HEK293 (cell line): ENCODE data around the gene SLC25A26.

ENCODE experiments used
- CTCF ChIA-PET: fragments of 350-600 bp; formaldehyde crosslinking; extraction: SDS; loops from one replicate; lab custom pipeline; 2021; ENCODE audit warnings: antibody characterized with exemption; lab: Yijun Ruan, JAX
- POLR2A ChIA-PET: fragments of 300-600 bp; formaldehyde crosslinking; extraction: SDS; loops from one replicate; lab custom pipeline; 2020; ENCODE audit warnings: antibody characterized with exemption, inconsistent platforms; lab: Yijun Ruan, JAX
- H3K27ac ChIP-seq: fragments of 200-500 bp; sonication (Bioruptor generic); 2 replicates; pipeline ENCODE4 v1.5.1; 2014; ENCODE audit warnings: low read depth, low read length, control low read depth, inconsistent platforms; ENCODE audit errors: extremely low read depth
- H3K36me3 ChIP-seq, 2 experiments: fragments of 200-500 bp in 1 of 2; sonication (Bioruptor generic) in 1 of 2; 1 replicate in 1 of 2; 2 replicates in 1 of 2; pipeline ENCODE4 v1.5.1; 2014 to 2017; ENCODE audit warnings: inconsistent platforms in 2 of 2, low read length in 2 of 2; ENCODE audit not compliant: control insufficient read depth in 2 of 2, insufficient read depth in 1 of 2
- H3K4me1 ChIP-seq: fragments of 200-500 bp; sonication (Bioruptor generic); 2 replicates; pipeline ENCODE4 v1.5.1; 2014; ENCODE audit warnings: mild to moderate bottlenecking, low read length, inconsistent platforms; ENCODE audit not compliant: control insufficient read depth, insufficient read depth
- H3K4me3 ChIP-seq: 2 replicates; pipeline ENCODE4 v1.5.1; 2011; ENCODE audit warnings: low read depth, mild to moderate bottlenecking, control low read depth, low read length, moderate library complexity
- H3K9me3 ChIP-seq: fragments of 200-500 bp; sonication (Bioruptor generic); 2 replicates; pipeline ENCODE4 v1.5.1; 2014; ENCODE audit warnings: low read depth, low read length, inconsistent platforms; ENCODE audit not compliant: control insufficient read depth, insufficient read depth
- ATF2 ChIP-seq: fragments of 450-650 bp; formaldehyde crosslinking; IDR thresholded peaks from 2 replicates; pipeline ENCODE4 v1.5.1; 2016; ENCODE audit warnings: missing biosample characterization, missing genetic modification characterization, low read depth
- GLI2 ChIP-seq: fragments of 450-650 bp; formaldehyde crosslinking; IDR thresholded peaks from 2 replicates; pipeline ENCODE4; 2017; ENCODE audit warnings: missing biosample characterization, missing genetic modification characterization, low read depth, borderline replicate concordance
- KLF16 ChIP-seq: fragments of 450-650 bp; formaldehyde crosslinking; IDR thresholded peaks from 2 replicates; pipeline ENCODE4 v1.5.1; 2017; ENCODE audit warnings: missing biosample characterization, missing genetic modification characterization
- KLF17 ChIP-seq: fragments of 450-650 bp; formaldehyde crosslinking; IDR thresholded peaks from 2 replicates; pipeline ENCODE4 v1.5.1; 2016; ENCODE audit warnings: missing biosample characterization, missing genetic modification characterization
- KLF9 ChIP-seq: fragments of 450-650 bp; formaldehyde crosslinking; IDR thresholded peaks from 2 replicates; pipeline ENCODE4 v1.5.1; 2016; ENCODE audit warnings: missing biosample characterization, missing genetic modification characterization, low read depth
- OVOL3 ChIP-seq: fragments of 450-650 bp; formaldehyde crosslinking; IDR thresholded peaks from 2 replicates; pipeline ENCODE4 v1.5.1; 2016; ENCODE audit warnings: missing biosample characterization, missing genetic modification characterization
- YY1 ChIP-seq: fragments of 450-650 bp; formaldehyde crosslinking; IDR thresholded peaks from 2 replicates; pipeline ENCODE4 v1.5.1; 2018; ENCODE audit warnings: missing biosample characterization, missing genetic modification characterization
- ZBTB20 ChIP-seq: fragments of 450-650 bp; formaldehyde crosslinking; IDR thresholded peaks from 2 replicates; pipeline ENCODE4 v1.5.1; 2016; ENCODE audit warnings: missing biosample characterization, missing genetic modification characterization
- ZFP37 ChIP-seq: fragments of 450-650 bp; formaldehyde crosslinking; IDR thresholded peaks from 2 replicates; pipeline ENCODE4 v1.5.1; 2016; ENCODE audit warnings: missing biosample characterization, missing genetic modification characterization
- ZNF133 ChIP-seq: fragments of 450-650 bp; formaldehyde crosslinking; IDR thresholded peaks from 2 replicates; pipeline ENCODE4 v1.5.1; 2016; ENCODE audit warnings: missing biosample characterization, missing genetic modification characterization
- ZNF146 ChIP-seq: fragments of 450-650 bp; formaldehyde crosslinking; IDR thresholded peaks from 2 replicates; pipeline ENCODE4 v1.5.1; 2016; ENCODE audit warnings: missing biosample characterization, missing genetic modification characterization
- ZNF37A ChIP-seq: fragments of 450-650 bp; IDR thresholded peaks from 2 replicates; pipeline ENCODE4 v1.5.1; 2018; ENCODE audit warnings: missing biosample characterization, missing genetic modification characterization
- ZNF514 ChIP-seq: fragments of 450-650 bp; formaldehyde crosslinking; IDR thresholded peaks from 2 replicates; pipeline ENCODE4 v1.5.1; 2016; ENCODE audit warnings: missing biosample characterization, missing genetic modification characterization
- ZNF654 ChIP-seq: fragments of 450-650 bp; formaldehyde crosslinking; IDR thresholded peaks from 2 replicates; pipeline ENCODE4 v1.5.1; 2016; ENCODE audit warnings: low read depth, missing biosample characterization, missing genetic modification characterization
- ZNF692 ChIP-seq: fragments of 450-650 bp; formaldehyde crosslinking; IDR thresholded peaks from 2 replicates; pipeline ENCODE4 v1.5.1; 2016; ENCODE audit warnings: missing biosample characterization, missing genetic modification characterization
- ZSCAN16 ChIP-seq: fragments of 450-650 bp; formaldehyde crosslinking; IDR thresholded peaks from 2 replicates; pipeline ENCODE4 v1.5.1; 2016; ENCODE audit warnings: missing biosample characterization, missing genetic modification characterization
- TF ChIP-seq, protein P1 (sequence below): fragments of 450-650 bp; formaldehyde crosslinking; IDR thresholded peaks from 2 replicates; pipeline ENCODE4 v1.5.1; 2016; ENCODE audit warnings: missing biosample characterization, missing genetic modification characterization
- TF ChIP-seq, protein P2 (sequence below): fragments of 450-650 bp; formaldehyde crosslinking; IDR thresholded peaks from 2 replicates; pipeline ENCODE4 v1.5.1; 2016; ENCODE audit warnings: missing biosample characterization, missing genetic modification characterization
- TF ChIP-seq, protein P3 (sequence below): fragments of 450-650 bp; formaldehyde crosslinking; IDR thresholded peaks from 2 replicates; pipeline ENCODE4 v1.5.1; 2016; ENCODE audit warnings: missing biosample characterization, missing genetic modification characterization

The SLC25A26 gene

DNA sequence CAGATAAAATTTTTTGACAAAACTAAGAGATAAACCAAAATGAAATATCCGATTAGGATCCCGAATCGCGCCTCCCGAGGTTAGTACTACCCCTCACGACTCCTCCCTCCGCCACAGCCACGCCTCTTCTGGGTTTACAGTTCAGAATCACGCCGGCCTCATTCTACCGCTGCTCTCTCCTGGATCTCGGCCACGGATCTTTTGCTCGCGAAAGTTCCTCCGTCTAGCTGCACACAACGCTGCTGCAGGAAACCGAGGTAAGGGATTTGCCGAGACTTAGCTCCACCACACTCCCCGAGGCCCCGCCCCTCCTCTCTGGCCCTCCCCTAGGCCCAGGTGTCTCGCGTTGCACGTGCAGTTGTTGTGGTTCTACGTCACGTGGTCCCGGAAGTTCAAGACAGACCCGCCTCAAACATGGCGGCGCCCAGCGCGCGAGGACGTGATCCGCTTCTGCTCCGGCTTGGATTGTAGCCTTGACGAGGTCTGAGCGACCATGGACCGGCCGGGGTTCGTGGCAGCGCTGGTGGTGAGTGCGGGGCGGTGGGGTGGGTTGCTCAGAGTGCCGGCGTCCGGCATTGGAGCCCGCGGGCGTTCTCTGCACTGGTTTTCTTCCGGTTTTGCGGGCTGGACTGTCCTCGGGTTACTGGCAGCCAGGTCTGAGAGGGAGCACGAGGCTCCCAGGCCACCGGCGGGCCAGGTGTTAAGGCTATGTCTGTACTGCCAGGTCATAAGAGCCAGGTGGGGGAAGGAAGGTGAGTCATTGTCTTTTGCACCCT is at the start of gene SLC25A26 (continued):
- TF ChIP-seq, protein P1, sequence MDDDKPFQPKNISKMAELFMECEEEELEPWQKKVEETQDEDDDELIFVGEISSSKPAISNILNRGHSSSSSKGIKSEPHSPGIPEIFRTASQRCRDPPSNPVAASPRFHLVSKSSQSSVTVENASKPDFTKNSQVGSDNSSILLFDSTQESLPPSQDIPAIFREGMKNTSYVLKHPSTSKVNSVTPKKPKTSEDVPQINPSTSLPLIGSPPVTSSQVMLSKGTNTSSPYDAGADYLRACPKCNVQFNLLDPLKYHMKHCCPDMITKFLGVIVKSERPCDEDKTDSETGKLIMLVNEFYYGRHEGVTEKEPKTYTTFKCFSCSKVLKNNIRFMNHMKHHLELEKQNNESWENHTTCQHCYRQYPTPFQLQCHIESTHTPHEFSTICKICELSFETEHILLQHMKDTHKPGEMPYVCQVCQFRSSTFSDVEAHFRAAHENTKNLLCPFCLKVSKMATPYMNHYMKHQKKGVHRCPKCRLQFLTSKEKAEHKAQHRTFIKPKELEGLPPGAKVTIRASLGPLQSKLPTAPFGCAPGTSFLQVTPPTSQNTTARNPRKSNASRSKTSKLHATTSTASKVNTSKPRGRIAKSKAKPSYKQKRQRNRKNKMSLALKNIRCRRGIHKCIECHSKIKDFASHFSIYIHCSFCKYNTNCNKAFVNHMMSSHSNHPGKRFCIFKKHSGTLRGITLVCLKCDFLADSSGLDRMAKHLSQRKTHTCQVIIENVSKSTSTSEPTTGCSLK (tag by site-specific recombination): no peak
- peak; percentile 49; the same call in 1 of the 2 replicates for TF ChIP-seq ZFP37 (tag by site-specific recombination)
- TF ChIP-seq, all 188 proteins: peak for 26

GRCh38 chr3:66172394-66172793 is 48.4 kb upstream of the SLC25A26 start:
- H3K4me3 ChIP-seq: no peak overlapping the region
- no peaks in the 10 kb centered on the region for H3K36me3 ChIP-seq
- TF ChIP-seq KLF16 (tag by site-specific recombination) (no peak), YY1 (no peak), ZNF37A (tag by site-specific recombination) (no peak), GLI2 (tag by site-specific recombination) (no peak), ZSCAN16 (tag by site-specific recombination) (no peak), KLF17 (no peak), ATF2 (tag by site-specific recombination) (no peak), ZNF514 (tag by site-specific recombination) (no peak), ZBTB20 (tag by site-specific recombination) (no peak), ZNF692 (tag by site-specific recombination) (no peak), KLF9 (tag by site-specific recombination) (no peak), ZNF654 (tag by site-specific recombination) (no peak), ZNF146 (tag by site-specific recombination) (no peak), OVOL3 (tag by site-specific recombination) (no peak), ZNF133 (tag by site-specific recombination) (no peak)
- TF ChIP-seq, protein P2, sequence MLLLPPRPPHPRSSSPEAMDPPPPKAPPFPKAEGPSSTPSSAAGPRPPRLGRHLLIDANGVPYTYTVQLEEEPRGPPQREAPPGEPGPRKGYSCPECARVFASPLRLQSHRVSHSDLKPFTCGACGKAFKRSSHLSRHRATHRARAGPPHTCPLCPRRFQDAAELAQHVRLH (tag by site-specific recombination): no peak
- TF ChIP-seq, protein P3, sequence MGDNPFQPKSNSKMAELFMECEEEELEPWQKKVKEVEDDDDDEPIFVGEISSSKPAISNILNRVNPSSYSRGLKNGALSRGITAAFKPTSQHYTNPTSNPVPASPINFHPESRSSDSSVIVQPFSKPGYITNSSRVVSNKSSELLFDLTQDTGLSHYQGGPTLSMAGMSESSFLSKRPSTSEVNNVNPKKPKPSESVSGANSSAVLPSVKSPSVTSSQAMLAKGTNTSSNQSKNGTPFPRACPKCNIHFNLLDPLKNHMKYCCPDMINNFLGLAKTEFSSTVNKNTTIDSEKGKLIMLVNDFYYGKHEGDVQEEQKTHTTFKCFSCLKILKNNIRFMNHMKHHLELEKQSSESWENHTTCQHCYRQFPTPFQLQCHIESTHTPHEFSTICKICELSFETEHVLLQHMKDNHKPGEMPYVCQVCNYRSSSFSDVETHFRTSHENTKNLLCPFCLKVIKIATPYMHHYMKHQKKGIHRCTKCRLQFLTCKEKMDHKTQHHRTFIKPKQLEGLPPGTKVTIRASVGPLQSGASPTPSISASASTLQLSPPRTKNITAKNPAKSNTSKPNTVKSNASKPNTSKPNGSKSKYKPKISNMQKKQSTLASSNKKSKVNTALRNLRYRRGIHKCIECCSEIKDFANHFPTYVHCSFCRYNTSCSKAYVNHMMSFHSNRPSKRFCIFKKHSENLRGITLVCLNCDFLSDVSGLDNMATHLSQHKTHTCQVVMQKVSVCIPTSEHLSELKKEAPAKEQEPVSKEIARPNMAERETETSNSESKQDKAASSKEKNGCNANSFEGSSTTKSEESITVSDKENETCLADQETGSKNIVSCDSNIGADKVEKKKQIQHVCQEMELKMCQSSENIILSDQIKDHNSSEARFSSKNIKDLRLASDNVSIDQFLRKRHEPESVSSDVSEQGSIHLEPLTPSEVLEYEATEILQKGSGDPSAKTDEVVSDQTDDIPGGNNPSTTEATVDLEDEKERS (tag by site-specific recombination): no peak
- no peaks in the 10 kb centered on the region for H3K4me1 ChIP-seq
- CTCF ChIA-PET: no interaction called here
- POLR2A ChIA-PET: no interaction called here
- no peaks in the 10 kb centered on the region for H3K9me3 ChIP-seq
- H3K27ac ChIP-seq: no peak overlapping the region
